ENCODE measurements around the gene SPG7.

DNA sequence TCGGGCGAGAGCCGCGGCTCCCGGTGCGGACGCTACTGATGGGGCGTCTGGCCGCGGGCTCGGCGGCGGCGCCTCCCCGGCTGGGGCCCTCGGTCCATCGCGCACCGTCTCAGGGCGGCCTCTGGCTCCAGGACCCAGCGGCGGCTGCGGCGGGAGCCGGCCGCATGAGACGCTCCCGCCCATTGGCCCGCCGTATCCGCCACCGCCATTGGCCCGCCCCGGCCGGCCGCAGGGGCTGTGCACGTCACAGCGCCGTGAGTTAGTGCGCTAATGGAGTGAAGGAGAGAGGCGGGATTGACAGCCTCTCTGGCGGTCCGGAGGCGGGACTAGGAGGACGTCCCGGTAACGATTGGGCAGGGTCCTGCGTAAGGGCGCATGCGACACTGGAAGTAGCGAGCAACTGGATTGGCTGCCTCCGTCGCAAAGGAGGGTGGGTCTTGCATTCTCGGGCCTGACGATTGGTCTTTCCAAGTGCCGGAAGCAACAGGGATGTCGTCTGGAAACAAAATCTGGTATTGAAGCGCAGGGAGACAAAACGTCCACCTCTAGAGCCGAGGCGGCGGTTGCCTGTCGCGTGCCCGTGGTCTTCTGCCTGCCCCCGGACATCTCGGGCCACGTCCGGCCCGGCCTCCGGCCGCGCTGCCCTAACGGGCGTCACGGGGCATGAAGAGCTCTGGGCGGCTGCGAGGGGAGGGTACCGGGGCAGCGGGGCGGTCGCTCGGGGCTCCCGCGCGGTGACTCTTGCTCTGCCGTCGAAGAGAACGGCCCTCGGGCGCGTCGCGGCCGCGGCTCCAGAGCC is 17.6 kb upstream of the SPG7 start, which contains the start of gene ANKRD11:
- TF ChIP-seq, protein P1, sequence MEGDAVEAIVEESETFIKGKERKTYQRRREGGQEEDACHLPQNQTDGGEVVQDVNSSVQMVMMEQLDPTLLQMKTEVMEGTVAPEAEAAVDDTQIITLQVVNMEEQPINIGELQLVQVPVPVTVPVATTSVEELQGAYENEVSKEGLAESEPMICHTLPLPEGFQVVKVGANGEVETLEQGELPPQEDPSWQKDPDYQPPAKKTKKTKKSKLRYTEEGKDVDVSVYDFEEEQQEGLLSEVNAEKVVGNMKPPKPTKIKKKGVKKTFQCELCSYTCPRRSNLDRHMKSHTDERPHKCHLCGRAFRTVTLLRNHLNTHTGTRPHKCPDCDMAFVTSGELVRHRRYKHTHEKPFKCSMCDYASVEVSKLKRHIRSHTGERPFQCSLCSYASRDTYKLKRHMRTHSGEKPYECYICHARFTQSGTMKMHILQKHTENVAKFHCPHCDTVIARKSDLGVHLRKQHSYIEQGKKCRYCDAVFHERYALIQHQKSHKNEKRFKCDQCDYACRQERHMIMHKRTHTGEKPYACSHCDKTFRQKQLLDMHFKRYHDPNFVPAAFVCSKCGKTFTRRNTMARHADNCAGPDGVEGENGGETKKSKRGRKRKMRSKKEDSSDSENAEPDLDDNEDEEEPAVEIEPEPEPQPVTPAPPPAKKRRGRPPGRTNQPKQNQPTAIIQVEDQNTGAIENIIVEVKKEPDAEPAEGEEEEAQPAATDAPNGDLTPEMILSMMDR (IDR thresholded peaks at IDR 0.05; ENCODE audit: insufficient read depth, low read depth, low read length) = no peak
- TF ChIP-seq EZH2 (IDR thresholded peaks at IDR 0.05; ENCODE audit: insufficient read depth, low read length) = no peak

All from astrocyte (in vitro differentiated cells and primary cell).